ENCODE measurements around the gene PPM1H.

DNA sequence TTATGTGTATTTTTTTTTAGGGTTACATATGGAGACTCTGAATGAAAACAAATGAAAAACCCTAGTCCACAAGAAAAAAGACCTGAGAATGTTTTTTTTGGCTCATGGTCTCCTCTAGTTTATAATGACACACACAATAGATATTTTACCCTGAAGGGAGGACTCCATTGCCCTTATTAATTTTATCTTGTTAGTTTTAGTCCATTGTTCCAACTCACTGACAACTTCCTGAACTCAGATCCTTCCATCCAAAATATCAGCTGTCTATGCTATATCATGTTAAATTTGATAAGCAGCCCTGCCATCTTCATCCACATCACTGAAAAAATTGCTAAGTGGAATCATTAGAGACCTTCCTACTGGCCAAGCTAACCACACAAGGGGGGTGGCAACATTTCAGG lies 236.2 kb downstream of the PPM1H start:
- TF ChIP-seq, protein P1, sequence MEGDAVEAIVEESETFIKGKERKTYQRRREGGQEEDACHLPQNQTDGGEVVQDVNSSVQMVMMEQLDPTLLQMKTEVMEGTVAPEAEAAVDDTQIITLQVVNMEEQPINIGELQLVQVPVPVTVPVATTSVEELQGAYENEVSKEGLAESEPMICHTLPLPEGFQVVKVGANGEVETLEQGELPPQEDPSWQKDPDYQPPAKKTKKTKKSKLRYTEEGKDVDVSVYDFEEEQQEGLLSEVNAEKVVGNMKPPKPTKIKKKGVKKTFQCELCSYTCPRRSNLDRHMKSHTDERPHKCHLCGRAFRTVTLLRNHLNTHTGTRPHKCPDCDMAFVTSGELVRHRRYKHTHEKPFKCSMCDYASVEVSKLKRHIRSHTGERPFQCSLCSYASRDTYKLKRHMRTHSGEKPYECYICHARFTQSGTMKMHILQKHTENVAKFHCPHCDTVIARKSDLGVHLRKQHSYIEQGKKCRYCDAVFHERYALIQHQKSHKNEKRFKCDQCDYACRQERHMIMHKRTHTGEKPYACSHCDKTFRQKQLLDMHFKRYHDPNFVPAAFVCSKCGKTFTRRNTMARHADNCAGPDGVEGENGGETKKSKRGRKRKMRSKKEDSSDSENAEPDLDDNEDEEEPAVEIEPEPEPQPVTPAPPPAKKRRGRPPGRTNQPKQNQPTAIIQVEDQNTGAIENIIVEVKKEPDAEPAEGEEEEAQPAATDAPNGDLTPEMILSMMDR (IDR thresholded peaks at IDR 0.05; ENCODE audit: low read length) = no peak
- no peak for TF ChIP-seq EZH2 (IDR thresholded peaks at IDR 0.05; ENCODE audit: borderline replicate concordance, low read length)

Data from OCI-LY1 (cell line).